ENCODE results near the gene GSTT4.
A peak's percentile ranks its signal among the peaks of the same experiment; 100 is the strongest.
"Not testable (repeated sequence)": the region's sequence is repeated elsewhere in the genome, so short reads cannot be mapped to it uniquely, and the experiment has no call there.

The GSTT4 gene

GRCh38 chr22:23984430-23984829 lies 20.8 kb downstream of the GSTT4 start:
- TF ChIP-seq CTCF (IDR thresholded peaks at IDR 0.05): peak; percentile 56
- H3K27ac ChIP-seq: no peak overlapping the region
- no peaks in the 10 kb centered on the region for H3K36me3 ChIP-seq
- H3K4me3 ChIP-seq (ENCODE audit: low read depth in 1 of 2, low read length in 1 of 2): no peak overlapping the region
- H3K9me3 ChIP-seq: no peaks in the 10 kb centered on the region
- H3K4me1 ChIP-seq (ENCODE audit: control insufficient read depth in 1 of 2, insufficient read depth in 1 of 2, low read depth in 1 of 2, low read length in 1 of 2): no peaks in the 10 kb centered on the region
- peaks cover 5% of the 10 kb centered on the region for H3K27me3 ChIP-seq

GRCh38 chr22:23980567-23980966 lies 24.7 kb downstream of the GSTT4 start:
- not testable (repeated sequence) for H3K4me3 ChIP-seq (ENCODE audit: low read depth in 1 of 2, low read length in 1 of 2)

GRCh38 chr22:23979557-23980240 lies 25.6 kb downstream of the GSTT4 start, which contains the start of gene GSTT2:
Gene GSTT2, plus strand, starts transcription at chr22:23980134.
- H3K4me3 ChIP-seq (ENCODE audit: low read depth in 1 of 2, low read length in 1 of 2); H3K27me3 ChIP-seq; H3K27ac ChIP-seq; H3K36me3 ChIP-seq; H3K9me3 ChIP-seq; H3K4me1 ChIP-seq (ENCODE audit: control insufficient read depth in 1 of 2, insufficient read depth in 1 of 2, low read depth in 1 of 2, low read length in 1 of 2): not testable (repeated sequence)

More at GRCh38 chr22:23980567-23980966, 24.7 kb downstream of the GSTT4 start:
- H3K27ac ChIP-seq; H3K9me3 ChIP-seq; H3K36me3 ChIP-seq; H3K4me1 ChIP-seq (ENCODE audit: control insufficient read depth in 1 of 2, insufficient read depth in 1 of 2, low read depth in 1 of 2, low read length in 1 of 2); H3K27me3 ChIP-seq: not testable (repeated sequence)

- H3K4me3 ChIP-seq (ENCODE audit: low read depth in 1 of 2, low read length in 1 of 2); H3K4me1 ChIP-seq (ENCODE audit: control insufficient read depth in 1 of 2, insufficient read depth in 1 of 2, low read depth in 1 of 2, low read length in 1 of 2); H3K9me3 ChIP-seq; H3K27me3 ChIP-seq; H3K27ac ChIP-seq; H3K36me3 ChIP-seq: not testable (repeated sequence)
Observed at GRCh38 chr22:23977304-23977703, 27.9 kb downstream of the GSTT4 start.

GRCh38 chr22:23974836-23975352 lies 30.4 kb downstream of the GSTT4 start:
- H3K4me3 ChIP-seq (ENCODE audit: low read depth in 1 of 2, low read length in 1 of 2); H3K4me1 ChIP-seq (ENCODE audit: control insufficient read depth in 1 of 2, insufficient read depth in 1 of 2, low read depth in 1 of 2, low read length in 1 of 2); H3K27ac ChIP-seq; H3K9me3 ChIP-seq; H3K27me3 ChIP-seq: not testable (repeated sequence)
- H3K36me3 ChIP-seq: peaks cover 21% of the 10 kb centered on the region

- H3K4me3 ChIP-seq (ENCODE audit: low read depth in 1 of 2, low read length in 1 of 2); H3K27me3 ChIP-seq; H3K9me3 ChIP-seq; H3K4me1 ChIP-seq (ENCODE audit: control insufficient read depth in 1 of 2, insufficient read depth in 1 of 2, low read depth in 1 of 2, low read length in 1 of 2); H3K27ac ChIP-seq: not testable (repeated sequence)
- H3K36me3 ChIP-seq: peaks cover 27% of the 10 kb centered on the region
Observed at GRCh38 chr22:23974345-23974744, 30.9 kb downstream of the GSTT4 start, which contains the start of gene DDT. Gene DDT, minus strand, starts transcription at chr22:23974441. Its CDS starts 27 bp downstream, at chr22:23974414.

- H3K27ac ChIP-seq; H3K4me3 ChIP-seq (ENCODE audit: low read depth in 1 of 2, low read length in 1 of 2); H3K27me3 ChIP-seq; H3K9me3 ChIP-seq; H3K4me1 ChIP-seq (ENCODE audit: control insufficient read depth in 1 of 2, insufficient read depth in 1 of 2, low read depth in 1 of 2, low read length in 1 of 2): not testable (repeated sequence)
- H3K36me3 ChIP-seq: peaks cover 30% of the 10 kb centered on the region
Observed at GRCh38 chr22:23971927-23972326, 33.3 kb downstream of the GSTT4 start.

GRCh38 chr22:23970816-23971486 lies 34.3 kb downstream of the GSTT4 start:
- peaks cover 0 to 3% of the 10 kb centered on the region in 2 experiments for H3K4me1 ChIP-seq (ENCODE audit: control insufficient read depth in 1 of 2, insufficient read depth in 1 of 2, low read depth in 1 of 2, low read length in 1 of 2)
- no peaks in the 10 kb centered on the region for H3K9me3 ChIP-seq
- no peak overlapping the region for H3K27ac ChIP-seq
- H3K27me3 ChIP-seq: no peaks in the 10 kb centered on the region
- H3K36me3 ChIP-seq: peaks cover 30% of the 10 kb centered on the region
- H3K4me3 ChIP-seq (ENCODE audit: low read depth in 1 of 2, low read length in 1 of 2): no peak overlapping the region
- no peak for TF ChIP-seq CTCF (IDR thresholded peaks at IDR 0.05)

Data from neutrophil (primary cell).